Ovary (tissue), 3 donors: Measurements from ENCODE around the gene WDR90.

Experiments used
- CTCF ChIP-seq, 3 donors: fragments of 450-650 bp in 2 of 3; fragments of 200-600 bp in 1 of 3; IDR thresholded peaks; one replicate each; pipeline versions ENCODE4 v1.5.1 to v1.8.0; 2016 to 2022; ENCODE audit warnings: antibody characterized with exemption in 3 of 3, mild to moderate bottlenecking in 1 of 3
- EP300 ChIP-seq: sonication (generic); formaldehyde crosslinking; IDR thresholded peaks from one replicate; pipeline ENCODE4 v1.6.1; 2017; ENCODE audit warnings: antibody characterized with exemption
- POLR2A ChIP-seq: fragments of 450-650 bp; IDR thresholded peaks from one replicate; pipeline ENCODE4 v1.6.1; 2017; ENCODE audit warnings: antibody characterized with exemption, mild to moderate bottlenecking, moderate library complexity
- donor health status: DM: no; HTN: no; CAD: no.

GRCh38 chr16:673399-673991 is 24.3 kb downstream of the WDR90 start:
- no peak for TF ChIP-seq CTCF (IDR thresholded peaks at IDR 0.05)
- TF ChIP-seq POLR2A = no peak
- TF ChIP-seq EP300 = no peak
